HG03354 (cell line): ENCODE data around the gene FGFRL1.

Source experiments
- ATAC-seq: cut with Tn5 transposase; IDR thresholded peaks from one replicate; pipeline ENCODE4 v1.9.1; 2021; ENCODE audit warnings: mild to moderate bottlenecking; ENCODE audit not compliant: unreplicated experiment, poor library complexity, severe bottlenecking

FGFRL1 gene, protein sequence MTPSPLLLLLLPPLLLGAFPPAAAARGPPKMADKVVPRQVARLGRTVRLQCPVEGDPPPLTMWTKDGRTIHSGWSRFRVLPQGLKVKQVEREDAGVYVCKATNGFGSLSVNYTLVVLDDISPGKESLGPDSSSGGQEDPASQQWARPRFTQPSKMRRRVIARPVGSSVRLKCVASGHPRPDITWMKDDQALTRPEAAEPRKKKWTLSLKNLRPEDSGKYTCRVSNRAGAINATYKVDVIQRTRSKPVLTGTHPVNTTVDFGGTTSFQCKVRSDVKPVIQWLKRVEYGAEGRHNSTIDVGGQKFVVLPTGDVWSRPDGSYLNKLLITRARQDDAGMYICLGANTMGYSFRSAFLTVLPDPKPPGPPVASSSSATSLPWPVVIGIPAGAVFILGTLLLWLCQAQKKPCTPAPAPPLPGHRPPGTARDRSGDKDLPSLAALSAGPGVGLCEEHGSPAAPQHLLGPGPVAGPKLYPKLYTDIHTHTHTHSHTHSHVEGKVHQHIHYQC

DNA sequence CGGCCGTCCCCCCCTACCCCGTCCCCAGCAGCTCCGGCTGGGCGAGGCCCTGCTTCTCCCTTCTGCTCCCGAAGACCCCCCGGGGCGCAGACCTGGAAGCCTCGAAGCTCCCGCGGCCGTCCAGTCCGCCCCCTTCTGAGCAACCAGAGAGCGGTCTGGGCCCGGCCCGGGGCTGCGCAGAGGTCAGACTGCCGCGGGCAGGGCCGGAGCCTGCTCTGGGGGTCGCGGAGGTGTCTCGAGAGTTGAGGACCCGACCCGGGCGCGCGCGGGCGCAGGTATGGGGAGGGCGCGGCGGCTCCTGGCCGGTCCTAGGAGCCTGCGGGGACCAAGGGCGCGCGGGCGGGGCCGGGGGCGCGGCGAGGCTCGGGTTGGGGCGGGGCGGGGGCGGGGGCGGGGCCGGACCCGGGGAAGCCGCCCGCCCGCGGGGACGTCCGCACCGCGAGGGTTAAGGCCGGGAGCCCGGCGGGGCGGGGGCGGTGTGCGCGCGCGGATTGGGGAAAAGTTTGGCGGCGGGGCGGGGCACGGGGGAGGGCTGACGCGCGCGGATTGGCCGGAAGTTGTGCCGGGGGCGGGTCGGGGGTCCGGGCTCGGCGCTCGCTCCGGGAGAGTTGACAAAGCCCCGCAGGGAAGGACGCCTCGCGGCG, at the start of gene FGFRL1:
Gene FGFRL1 (plus strand): TSS at position 605 of the 644 bp plus-strand sequence. CDS start 860 bp downstream, outside the sequence.
- peak; percentile 44 for ATAC-seq

DNA sequence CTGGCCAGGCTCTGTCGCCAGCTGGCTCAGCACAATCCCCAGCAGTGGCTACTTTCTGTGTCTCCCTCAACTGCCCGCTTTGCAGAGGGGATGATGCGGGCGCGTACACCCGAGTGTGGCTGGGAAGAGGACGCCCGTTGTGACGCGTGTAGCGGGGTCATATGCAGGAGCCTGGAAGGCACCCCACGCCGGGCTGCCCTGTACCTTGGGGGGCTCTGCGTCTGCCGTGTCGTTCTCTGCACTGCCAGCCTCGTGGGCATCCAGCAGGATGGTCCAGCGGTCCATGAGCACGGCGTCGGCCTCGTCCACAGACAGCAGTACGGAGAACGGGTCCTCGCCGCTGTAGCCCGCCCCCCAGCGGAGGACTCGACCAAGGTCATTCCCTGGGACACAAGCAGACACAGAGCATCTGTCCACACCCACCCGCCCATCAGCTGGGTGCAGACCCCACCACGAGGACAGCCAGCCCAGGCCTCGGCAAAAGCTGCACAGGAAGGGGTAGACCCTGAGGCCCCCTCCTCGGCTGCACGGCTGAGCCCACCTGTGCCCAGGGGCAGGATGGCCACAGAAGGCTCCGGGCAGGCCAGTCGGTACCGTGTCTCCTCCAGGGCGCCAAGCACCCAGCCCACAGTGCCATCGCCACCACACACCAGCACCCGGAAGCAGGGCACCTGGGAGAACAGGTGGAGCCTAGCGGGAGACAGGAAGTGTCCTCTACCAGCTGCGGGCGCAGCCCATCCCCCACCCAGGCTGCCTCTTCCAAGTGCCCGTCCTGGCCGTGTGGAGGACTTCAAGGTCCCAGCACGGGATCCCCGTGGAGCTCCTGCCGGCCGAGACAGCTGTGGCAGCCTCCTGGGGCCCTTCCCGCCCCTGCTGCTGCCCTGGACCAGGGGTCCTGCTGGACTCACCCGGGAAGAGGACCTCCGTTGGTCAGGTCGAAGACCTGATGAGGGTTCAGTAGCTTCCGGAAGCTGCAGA, 48.9 kb upstream of the FGFRL1 start:
- ATAC-seq, result no peak

- no peak for ATAC-seq
Measured at GRCh38 chr4:963276-964225, 47.9 kb upstream of the FGFRL1 start.

DNA sequence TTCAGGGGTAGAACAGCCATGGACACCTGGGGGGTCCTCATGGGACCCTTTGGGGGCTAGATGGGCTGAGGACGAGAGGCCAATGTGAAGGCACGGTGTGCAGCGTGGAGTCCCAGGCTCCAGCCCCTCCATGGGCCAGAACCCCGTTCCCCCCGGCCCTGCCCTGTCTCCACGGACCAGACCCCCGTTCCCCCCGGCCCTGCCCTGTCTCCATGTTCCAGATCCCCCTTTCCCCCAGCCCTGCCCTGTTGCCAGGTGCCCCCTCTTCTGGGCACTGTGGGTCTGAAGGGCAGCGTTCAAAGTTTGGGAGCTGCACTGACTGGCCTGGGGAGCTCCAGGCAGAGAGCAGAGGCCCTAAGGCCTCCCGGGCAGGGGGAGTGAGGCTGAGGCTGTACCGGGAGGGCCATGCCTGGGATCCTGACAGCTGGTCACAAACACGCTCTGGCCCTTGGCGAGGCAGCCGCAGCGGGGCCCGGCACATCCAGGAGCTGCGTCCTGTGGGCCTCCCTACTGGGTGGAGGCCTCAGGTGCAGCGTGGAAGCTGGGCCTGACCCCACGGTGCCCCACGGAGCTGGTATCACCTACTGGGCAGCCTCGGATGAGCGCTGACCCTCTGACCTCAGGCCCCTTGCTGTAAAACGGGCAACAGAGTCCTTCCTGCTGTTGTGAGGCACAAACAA, 46.9 kb upstream of the FGFRL1 start:
- ATAC-seq, result no peak

DNA sequence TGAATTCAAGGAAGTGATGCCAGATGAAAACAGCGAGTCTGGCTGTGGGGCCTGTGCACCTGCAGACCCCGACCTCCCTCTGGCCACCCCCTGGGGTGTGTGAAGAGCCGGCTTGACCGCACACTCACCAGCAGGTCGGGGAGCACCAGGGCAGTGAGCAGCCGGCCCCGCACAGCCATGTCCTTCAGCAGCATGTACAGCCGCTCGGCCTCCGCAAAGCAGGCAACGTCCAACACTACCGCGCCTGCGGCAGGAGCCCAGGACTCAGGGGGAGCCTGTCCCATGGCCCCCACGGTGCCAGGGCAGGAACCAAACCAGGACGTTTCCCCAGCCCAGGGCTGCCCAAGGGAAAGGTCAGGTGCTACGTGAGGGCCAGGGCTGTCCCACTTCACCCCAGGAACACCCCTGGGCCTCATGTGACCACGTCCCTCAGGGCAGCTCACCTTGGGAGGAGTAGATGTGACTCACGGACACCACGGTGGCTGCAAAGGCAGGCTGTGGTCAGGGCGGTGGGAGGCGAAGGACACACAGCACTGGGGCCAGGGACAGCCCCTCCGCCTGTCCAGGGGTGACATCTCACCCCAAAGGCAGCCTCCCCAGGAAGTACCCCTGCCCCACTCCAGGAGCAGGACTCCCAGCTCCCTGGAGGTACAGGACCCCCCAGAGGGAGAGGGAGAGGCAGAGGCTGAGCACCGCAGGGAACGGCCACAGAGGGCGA, 46.2 kb upstream of the FGFRL1 start:
- ATAC-seq, result no peak

- no peak for ATAC-seq
Measured at GRCh38 chr4:965766-966134, 45.7 kb upstream of the FGFRL1 start.

DNA sequence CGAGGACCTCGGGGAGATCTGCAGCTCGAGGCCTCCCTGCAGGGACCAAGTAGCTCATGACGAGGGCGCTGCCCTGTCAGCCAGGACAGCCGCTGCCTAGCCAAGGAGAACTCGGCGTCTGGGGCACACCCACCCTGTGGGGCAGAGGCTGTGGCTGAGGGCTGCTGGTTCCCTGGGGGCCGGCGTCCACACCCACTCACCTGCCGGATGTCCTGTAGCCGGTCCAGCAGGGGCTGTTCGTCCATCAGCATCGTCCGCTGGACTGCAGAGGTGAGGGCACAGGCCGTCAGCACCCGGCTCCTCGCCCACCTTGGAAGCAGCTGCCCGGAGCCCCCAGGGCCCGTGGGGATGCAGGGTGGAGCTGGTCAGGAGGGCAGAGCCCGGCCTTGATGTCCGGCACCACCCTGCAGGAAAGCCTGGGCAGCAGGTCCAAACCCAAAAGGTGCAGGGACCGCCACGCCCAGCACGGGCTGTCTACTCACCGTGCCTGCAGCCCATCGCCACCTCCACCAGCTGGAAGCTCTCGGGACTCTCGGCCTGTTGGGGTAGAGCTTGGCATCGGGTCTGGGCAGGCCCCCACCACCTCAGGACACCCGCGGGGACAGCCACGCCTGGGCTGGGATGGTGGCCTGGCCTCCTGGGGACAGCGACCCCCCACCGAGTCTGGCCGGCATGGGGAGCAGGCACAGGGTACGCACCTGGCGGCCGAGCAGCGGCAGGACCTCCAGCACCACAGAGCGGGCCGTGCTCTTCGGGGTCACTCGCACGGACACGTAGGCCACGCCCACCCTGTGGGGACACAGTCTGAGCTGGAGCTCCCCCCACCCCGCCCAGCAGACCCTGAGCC, 44.9 kb upstream of the FGFRL1 start:
- ATAC-seq, result no peak

GRCh38 chr4:967113-968104, 44.0 kb upstream of the FGFRL1 start:
- ATAC-seq, result no peak

- no peak for ATAC-seq
Measured at GRCh38 chr4:968221-968620, 43.2 kb upstream of the FGFRL1 start.

- ATAC-seq, result no peak
Measured at GRCh38 chr4:968621-969394, 42.6 kb upstream of the FGFRL1 start.

DNA sequence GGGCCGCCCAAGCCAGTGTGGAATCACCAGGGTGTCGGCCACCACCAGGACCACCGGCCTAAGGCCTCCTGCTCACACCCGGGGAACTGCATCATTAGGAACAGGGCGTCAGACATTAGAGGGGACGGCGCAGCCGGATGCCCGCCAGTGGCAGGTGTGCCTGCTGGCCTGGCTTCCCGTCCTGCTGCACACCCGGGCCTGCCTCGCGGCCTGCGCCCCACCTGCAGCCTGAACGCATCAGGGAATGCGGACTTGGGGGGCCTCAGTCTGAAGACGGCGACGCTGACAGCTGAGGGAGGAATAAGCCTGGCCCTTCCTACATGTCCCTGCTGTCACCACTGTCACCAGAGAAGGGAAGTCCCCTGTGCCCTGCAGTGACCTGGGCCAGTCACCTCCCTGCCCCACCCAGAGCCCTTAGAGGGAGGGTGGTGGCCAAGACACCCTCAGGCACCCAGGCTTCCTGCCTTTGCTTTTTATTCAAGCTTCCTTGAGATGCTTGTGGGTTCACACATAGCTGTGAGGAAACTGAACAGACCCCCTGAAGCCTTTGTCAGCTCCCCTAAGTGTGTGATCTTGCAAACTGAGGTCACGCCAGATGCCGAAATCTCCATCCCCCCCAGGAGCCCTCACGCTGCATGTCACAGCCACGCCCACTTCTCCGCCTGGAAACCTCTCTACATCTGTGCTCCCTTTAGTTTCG, 41.2 kb upstream of the FGFRL1 start:
- ATAC-seq, result no peak

- no peak for ATAC-seq
Measured at GRCh38 chr4:970854-971520, 40.4 kb upstream of the FGFRL1 start.

DNA sequence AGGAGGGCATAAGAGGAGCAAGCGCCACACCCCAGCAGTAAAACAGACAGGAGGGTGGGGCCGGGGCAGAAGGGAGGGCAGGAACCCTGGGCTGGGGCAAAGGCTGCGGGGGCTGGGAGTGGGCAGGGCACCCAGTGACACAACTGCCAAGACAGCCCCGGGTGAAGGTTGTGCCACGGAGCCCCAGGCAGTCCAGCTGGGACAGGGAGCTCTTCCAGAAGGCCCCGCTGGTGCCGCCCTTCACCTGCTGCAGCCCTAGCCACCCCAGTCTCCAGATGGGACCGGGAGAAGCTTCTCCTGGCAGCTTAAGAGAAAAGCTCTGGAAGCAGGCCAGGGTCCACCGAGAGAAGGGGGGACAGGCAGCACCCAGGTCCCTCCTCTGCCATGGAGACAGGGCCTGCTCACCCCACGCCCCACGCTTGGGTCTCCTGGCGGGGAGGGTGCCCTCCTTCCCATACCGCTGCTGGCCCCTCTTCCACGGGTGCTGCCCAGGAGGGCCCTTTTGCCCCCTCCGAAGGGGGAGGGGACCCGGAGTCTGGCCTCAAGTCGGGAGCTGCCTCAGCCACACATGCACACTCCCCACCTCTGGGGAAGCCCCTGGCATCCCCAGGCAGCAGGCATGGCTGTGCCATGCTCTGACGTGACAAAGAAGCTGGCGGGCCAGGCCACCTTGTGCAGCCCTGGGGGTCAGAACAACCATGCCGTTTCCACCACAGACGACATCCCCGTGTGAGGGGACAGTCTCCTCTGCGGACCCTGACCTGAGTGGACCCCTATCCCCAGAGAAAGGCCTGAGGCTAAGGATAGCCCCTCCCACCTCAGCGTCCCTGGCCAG, 39.5 kb upstream of the FGFRL1 start:
- no peak for ATAC-seq
